Common myeloid progenitor, CD34-positive (primary cell): ENCODE measurements around the gene PCGF1.
"Not testable (repeated sequence)": the region's sequence is repeated elsewhere in the genome, so short reads cannot be mapped to it uniquely, and the experiment has no call there.

Experiments used
- CTCF ChIA-PET: fragments of 350-600 bp; sonication (Branson Sonifier 250); formaldehyde crosslinking; loops from one replicate; lab custom pipeline; 2021; ENCODE audit warnings: antibody characterized with exemption; lab: Charles Lee
- POLR2A ChIA-PET: fragments of 350-600 bp; sonication (Branson Sonifier 250); formaldehyde crosslinking; loops from one replicate; lab custom pipeline; 2021; ENCODE audit warnings: antibody characterized with exemption; lab: Charles Lee
- DNase-seq, 3 donors: peaks; one replicate each; pipeline versions ENCODE4 v3.0.0 to v3.0.0-alpha.2; 2013
- H3K27ac ChIP-seq, 2 experiments: 1 replicate in 1 of 2; 2 replicates in 1 of 2; pipeline ENCODE4 v1.7.0; 2013; ENCODE audit warnings: inconsistent platforms in 2 of 2, low read length in 2 of 2, mild to moderate bottlenecking in 2 of 2, low read depth in 1 of 2, moderate library complexity in 1 of 2; ENCODE audit not compliant: severe bottlenecking in 2 of 2, insufficient read depth in 1 of 2, poor library complexity in 1 of 2
- H3K27me3 ChIP-seq, 5 experiments: replicated peaks in 2 of 5; 1 replicate in 3 of 5; 2 replicates in 2 of 5; pipeline versions ENCODE4 v1.6.1 to v1.7.0; 2013; ENCODE audit warnings: low read length in 4 of 5, mild to moderate bottlenecking in 2 of 5, moderate library complexity in 2 of 5, inconsistent platforms in 1 of 5; ENCODE audit not compliant: insufficient read depth in 5 of 5, control insufficient read depth in 4 of 5
- H3K36me3 ChIP-seq, 4 experiments: 1 replicate in 2 of 4; 2 replicates in 2 of 4; pipeline versions ENCODE4 v1.6.1 to v1.7.0; 2013; ENCODE audit warnings: low read length in 3 of 4, control low read depth in 1 of 4, mild to moderate bottlenecking in 1 of 4; ENCODE audit not compliant: control insufficient read depth in 4 of 4, insufficient read depth in 4 of 4
- H3K4me1 ChIP-seq, 4 experiments: 1 replicate in 3 of 4; 2 replicates in 1 of 4; pipeline versions ENCODE4 v1.6.1 to v1.7.1; 2013; ENCODE audit warnings: low read length in 3 of 4, mild to moderate bottlenecking in 3 of 4, control low read depth in 1 of 4, inconsistent platforms in 1 of 4, moderate library complexity in 1 of 4; ENCODE audit not compliant: control insufficient read depth in 4 of 4, insufficient read depth in 4 of 4; ENCODE audit errors: control extremely low read depth in 1 of 4
- H3K4me3 ChIP-seq, 7 experiments: 1 replicate in 4 of 7; 2 replicates in 3 of 7; pipeline versions ENCODE4 v1.5.1 to v1.7.0; 2013; ENCODE audit warnings: mild to moderate bottlenecking in 7 of 7, low read length in 6 of 7, moderate library complexity in 6 of 7, inconsistent platforms in 2 of 7, low read depth in 2 of 7, control low read depth in 1 of 7; ENCODE audit not compliant: insufficient read depth in 4 of 7, control insufficient read depth in 1 of 7; ENCODE audit errors: extremely low read depth in 1 of 7
- H3K9me3 ChIP-seq, 5 experiments: 1 replicate in 4 of 5; 2 replicates in 1 of 5; pipeline versions ENCODE4 v1.6.1 to v1.7.1; 2013; ENCODE audit warnings: low read length in 4 of 5, mild to moderate bottlenecking in 2 of 5, inconsistent platforms in 1 of 5, low read depth in 1 of 5, moderate library complexity in 1 of 5; ENCODE audit not compliant: control insufficient read depth in 4 of 5, insufficient read depth in 2 of 5; ENCODE audit errors: control extremely low read depth in 1 of 5
- WGBS: methylation state at CpG from one replicate; pipeline ENCODE4 v1.1.5; 2013; ENCODE audit not compliant: insufficient coverage; 5-methylcytosine and 5-hydroxymethylcytosine counted together

The PCGF1 gene

GRCh38 chr2:74474899-74475298 is 32.6 kb downstream of the PCGF1 start:
- Histone ChIP-seq H3K4me3 (no peak overlapping the region), H3K27ac (no peak overlapping the region), H3K27me3 (no peaks in the 10 kb centered on the region), H3K4me1 (peaks cover 7 to 39% (median 21%) of the 10 kb centered on the region in 4 experiments), H3K9me3 (no peaks in the 10 kb centered on the region), H3K36me3 (peaks cover 2 to 26% (median 23%) of the 10 kb centered on the region in 4 experiments)
- no peak for DNase-seq
- ChIA-PET POLR2A (interaction anchor here (1.2 kb wide), 1 partner anchor 17 kb away, joined by 5 read pairs; the partner anchor contains the start of gene WBP1), CTCF (interaction anchor here (0.9 to 3.9 kb wide), 11 partner anchors 8 to 113 kb away, joined by 3 to 39 read pairs (median 4); partner anchors contain the start of genes CCDC142, INO80B, LBX2 and TTC31)
- 91% methylated on average over 4 of the region's 5 CpGs for WGBS

GRCh38 chr2:74474481-74474880 is 33.0 kb downstream of the PCGF1 start:
- WGBS = 92% methylated on average over 4 of the region's 6 CpGs
- CTCF ChIA-PET = interaction anchor here (1.0 to 3.9 kb wide), 5 partner anchors 9 to 113 kb away, joined by 3 to 39 read pairs (median 12); partner anchors contain the start of genes CCDC142, LBX2 and TTC31
- no peaks in the 10 kb centered on the region for H3K9me3 ChIP-seq
- POLR2A ChIA-PET = interaction anchor here (1.2 kb wide), 1 partner anchor 17 kb away, joined by 5 read pairs; the partner anchor contains the start of gene WBP1
- no peaks in the 10 kb centered on the region for H3K27me3 ChIP-seq
- no peak overlapping the region for H3K27ac ChIP-seq
- DNase-seq = no peak
- H3K4me1 ChIP-seq = peaks cover 7 to 39% (median 21%) of the 10 kb centered on the region in 4 experiments
- no peak overlapping the region for H3K4me3 ChIP-seq
- peaks cover 2 to 26% (median 23%) of the 10 kb centered on the region in 4 experiments for H3K36me3 ChIP-seq

- peak overlapping the region; percentile 40 to 93 (median 87) for H3K4me3 ChIP-seq
- ChIA-PET POLR2A (interaction anchor here (0.6 to 2.9 kb wide), 4 partner anchors 9 to 81 kb away, joined by 3 to 13 read pairs (median 8); partner anchors contain the start of genes CCDC142, INO80B, TTC31 and WBP1), CTCF (interaction anchor here (0.7 to 3.9 kb wide), 10 partner anchors 10 to 223 kb away, joined by 3 to 39 read pairs (median 4); partner anchors contain the start of genes CCDC142, INO80B, TTC31 and WBP1)
- peak overlapping the region; percentile 78 to 84 for H3K27ac ChIP-seq
- no peaks in the 10 kb centered on the region for H3K9me3 ChIP-seq
- H3K36me3 ChIP-seq = peaks cover 2 to 25% (median 19%) of the 10 kb centered on the region in 4 experiments
- 0% methylated on average over 4 of the region's 7 CpGs for WGBS
- H3K27me3 ChIP-seq = no peaks in the 10 kb centered on the region
- no peak for DNase-seq
- peaks cover 7 to 39% (median 21%) of the 10 kb centered on the region in 4 experiments for H3K4me1 ChIP-seq
Observed at GRCh38 chr2:74472945-74473258, 34.6 kb downstream of the PCGF1 start.

GRCh38 chr2:74472086-74472944 is 35.2 kb downstream of the PCGF1 start, which contains the start of gene MRPL53:
MRPL53 (minus strand) TSS chr2:74472680; CDS start chr2:74472660, 20 bp downstream.
- POLR2A ChIA-PET = interaction anchor here (0.6 to 2.9 kb wide), 4 partner anchors 9 to 82 kb away, joined by 3 to 13 read pairs (median 8); partner anchors contain the start of genes CCDC142, INO80B, TTC31 and WBP1
- WGBS = 0% methylated on average over 65 of the region's 66 CpGs
- Histone ChIP-seq H3K4me1 (peaks cover 7 to 35% (median 21%) of the 10 kb centered on the region in 4 experiments), H3K27ac (peak within 1 kb of the TSS; percentile 78 to 84), H3K4me3 (peak within 1 kb of the TSS; percentile 40 to 93 (median 87)), H3K27me3 (no peaks in the 10 kb centered on the region), H3K9me3 (no peaks in the 10 kb centered on the region), H3K36me3 (peaks cover 0 to 24% (median 19%) of the 10 kb centered on the region in 4 experiments)
- peak; percentile 98 to 99 (median 99) for DNase-seq
- CTCF ChIA-PET = interaction anchor here (0.7 to 3.9 kb wide), 12 partner anchors 11 to 222 kb away, joined by 3 to 39 read pairs (median 4); partner anchors contain the start of genes CCDC142, INO80B, TTC31 and WBP1

GRCh38 chr2:74471332-74472065 is 36.0 kb downstream of the PCGF1 start:
- 97% methylated on average over 3 of the region's 16 CpGs for WGBS
- H3K36me3 ChIP-seq = peaks cover 0 to 21% (median 17%) of the 10 kb centered on the region in 4 experiments
- ChIA-PET POLR2A (interaction anchor here (1.3 to 2.9 kb wide), 2 partner anchors 13 to 17 kb away, joined by 4 to 12 read pairs; partner anchors contain the start of genes INO80B and WBP1), CTCF (interaction anchor here (0.8 to 1.5 kb wide), 2 partner anchors 51 to 61 kb away, joined by 3 to 5 read pairs; no protein-coding TSS in a partner anchor)
- H3K27ac ChIP-seq = peak overlapping the region; percentile 78 to 84
- H3K4me1 ChIP-seq = peaks cover 7 to 29% (median 21%) of the 10 kb centered on the region in 4 experiments
- H3K4me3 ChIP-seq = peak overlapping the region; percentile 40 to 93 (median 87)
- no peaks in the 10 kb centered on the region for H3K9me3 ChIP-seq
- no peaks in the 10 kb centered on the region for H3K27me3 ChIP-seq
- no peak for DNase-seq

GRCh38 chr2:74470742-74471141 is 36.8 kb downstream of the PCGF1 start:
- not testable (repeated sequence) for H3K9me3 ChIP-seq, DNase-seq, H3K4me3 ChIP-seq, H3K27me3 ChIP-seq
- CTCF ChIA-PET = interaction anchor here (1.5 kb wide), 1 partner anchor 62 kb away, joined by 5 read pairs; no protein-coding TSS in a partner anchor
- 99% methylated on average over 9 of the region's 12 CpGs for WGBS
- POLR2A ChIA-PET = interaction anchor here (2.9 kb wide), 1 partner anchor 12 kb away, joined by 12 read pairs; the partner anchor contains the start of gene WBP1
- peak overlapping the region in 1 of 2 experiments; percentile 84 for H3K27ac ChIP-seq
- peaks cover 0 to 16% (median 15%) of the 10 kb centered on the region in 4 experiments for H3K36me3 ChIP-seq
- peaks cover 12 to 34% (median 25%) of the 10 kb centered on the region in 4 experiments for H3K4me1 ChIP-seq
